Measurements from ENCODE around the gene PIAS4.

PIAS4 gene

GRCh38 chr19:4043401-4043800 lies 35.9 kb downstream of the PIAS4 start:
- DNase-seq: no peak

GRCh38 chr19:4043966-4044715 lies 36.6 kb downstream of the PIAS4 start:
- DNase-seq: no peak

DNA sequence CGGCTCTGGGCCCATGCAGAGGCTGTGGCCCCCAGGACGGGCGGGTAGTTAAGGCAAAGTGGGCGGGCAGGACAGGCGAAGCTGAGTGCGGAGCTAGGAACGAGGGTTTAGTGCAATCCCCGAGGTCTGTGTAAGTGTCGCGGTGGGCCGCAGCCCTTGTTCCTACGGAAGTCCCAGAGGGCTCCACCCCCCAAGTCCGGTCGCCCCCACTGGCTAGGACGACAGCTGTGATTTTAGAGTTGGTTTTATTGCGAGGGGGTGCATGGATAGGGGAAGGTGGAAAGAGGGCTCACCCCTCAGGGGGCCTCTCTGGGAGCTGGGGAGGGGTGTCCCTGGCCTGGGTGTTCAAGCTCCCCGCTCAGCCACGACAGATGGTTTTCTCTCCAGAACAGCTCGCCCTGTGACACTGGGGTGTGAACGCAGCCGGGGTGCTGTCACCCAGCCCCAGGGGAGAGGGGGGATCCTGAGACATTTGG lies 37.5 kb downstream of the PIAS4 start:
- no peak for DNase-seq

- DNase-seq: no peak
Observed at GRCh38 chr19:4045597-4046361, 38.2 kb downstream of the PIAS4 start.

GRCh38 chr19:4046362-4046691 lies 38.8 kb downstream of the PIAS4 start:
- no peak for DNase-seq

DNA sequence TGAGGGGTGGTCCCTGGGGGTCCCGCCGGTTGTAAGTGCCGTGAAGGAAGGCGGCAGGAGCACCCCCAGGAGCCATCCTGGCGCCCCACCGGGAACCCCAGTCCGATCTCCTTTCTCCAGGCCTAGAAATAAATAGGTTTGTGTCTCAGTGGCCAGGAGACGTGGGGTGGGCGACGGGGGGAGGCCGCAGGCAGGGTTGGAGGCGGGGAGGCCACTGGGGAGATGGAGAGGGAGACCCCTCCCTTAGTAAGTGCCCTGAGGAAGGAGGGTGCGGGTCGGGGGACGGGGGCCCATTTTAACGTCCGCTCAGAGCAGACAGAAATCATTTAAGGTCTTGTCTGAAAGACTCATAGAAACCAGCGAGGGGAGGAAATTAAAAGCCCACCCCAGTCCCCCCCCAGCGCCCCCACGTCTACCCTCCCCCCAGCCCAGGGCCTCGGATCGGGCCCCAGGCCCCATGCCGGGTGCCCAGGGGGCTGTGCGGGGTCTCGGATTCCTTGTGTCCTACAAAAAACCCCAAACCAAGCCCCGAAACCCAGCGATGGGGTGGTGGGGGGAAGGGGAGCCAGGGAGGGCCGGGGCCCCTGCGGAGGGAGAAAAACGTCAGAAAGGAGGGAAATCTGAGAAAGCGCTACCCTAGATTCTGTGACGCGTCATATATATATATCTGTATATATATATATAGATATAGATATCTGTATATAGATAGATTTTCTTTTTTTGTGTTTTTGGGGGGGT lies 39.6 kb downstream of the PIAS4 start:
- no peak for DNase-seq

DNA sequence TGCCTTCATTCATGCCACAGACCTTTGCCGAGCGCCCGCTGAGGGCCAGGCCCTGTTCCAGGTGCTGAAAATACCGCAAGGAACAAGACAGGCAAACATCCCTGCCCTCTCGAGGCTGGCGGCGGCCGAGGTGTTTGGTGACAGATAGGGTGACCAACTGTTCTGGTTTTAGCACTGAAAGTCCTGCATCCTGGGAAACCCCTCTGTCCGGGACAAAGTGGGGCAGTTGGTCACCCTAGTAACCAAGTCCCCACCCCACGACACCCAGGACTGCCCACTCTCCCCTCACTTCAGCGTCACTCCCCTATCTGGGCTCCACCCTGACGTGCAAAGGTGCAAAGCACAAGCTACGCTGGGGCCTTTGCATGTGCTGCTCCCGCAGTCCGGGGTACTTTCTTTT lies 41.9 kb downstream of the PIAS4 start:
- no peak for DNase-seq

GRCh38 chr19:4051175-4052101 lies 43.9 kb downstream of the PIAS4 start:
- DNase-seq: peak; percentile 43

GRCh38 chr19:4052114-4052992 lies 44.8 kb downstream of the PIAS4 start:
- no peak for DNase-seq

DNA sequence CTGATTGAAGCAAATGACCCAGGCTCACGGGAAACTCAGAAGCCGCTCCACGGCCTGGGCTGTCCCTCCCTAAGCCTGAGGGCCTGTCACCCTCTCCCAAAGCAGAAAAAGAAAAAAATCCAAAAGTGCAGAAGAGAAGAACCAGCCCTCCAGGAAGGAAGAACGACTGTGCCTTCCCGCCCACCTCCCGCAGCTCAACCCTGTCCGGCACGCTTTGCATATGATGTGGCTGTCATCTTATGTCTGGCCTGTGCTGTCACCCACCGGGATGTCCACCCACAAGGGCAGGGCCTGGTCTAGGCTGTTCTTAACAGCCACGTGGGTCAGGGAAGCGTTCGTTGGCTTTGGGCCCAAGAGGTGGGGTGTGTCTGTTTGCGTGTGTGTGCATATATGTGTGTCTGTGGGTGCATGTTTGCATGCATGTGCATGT lies 45.5 kb downstream of the PIAS4 start:
- DNase-seq: no peak

DNA sequence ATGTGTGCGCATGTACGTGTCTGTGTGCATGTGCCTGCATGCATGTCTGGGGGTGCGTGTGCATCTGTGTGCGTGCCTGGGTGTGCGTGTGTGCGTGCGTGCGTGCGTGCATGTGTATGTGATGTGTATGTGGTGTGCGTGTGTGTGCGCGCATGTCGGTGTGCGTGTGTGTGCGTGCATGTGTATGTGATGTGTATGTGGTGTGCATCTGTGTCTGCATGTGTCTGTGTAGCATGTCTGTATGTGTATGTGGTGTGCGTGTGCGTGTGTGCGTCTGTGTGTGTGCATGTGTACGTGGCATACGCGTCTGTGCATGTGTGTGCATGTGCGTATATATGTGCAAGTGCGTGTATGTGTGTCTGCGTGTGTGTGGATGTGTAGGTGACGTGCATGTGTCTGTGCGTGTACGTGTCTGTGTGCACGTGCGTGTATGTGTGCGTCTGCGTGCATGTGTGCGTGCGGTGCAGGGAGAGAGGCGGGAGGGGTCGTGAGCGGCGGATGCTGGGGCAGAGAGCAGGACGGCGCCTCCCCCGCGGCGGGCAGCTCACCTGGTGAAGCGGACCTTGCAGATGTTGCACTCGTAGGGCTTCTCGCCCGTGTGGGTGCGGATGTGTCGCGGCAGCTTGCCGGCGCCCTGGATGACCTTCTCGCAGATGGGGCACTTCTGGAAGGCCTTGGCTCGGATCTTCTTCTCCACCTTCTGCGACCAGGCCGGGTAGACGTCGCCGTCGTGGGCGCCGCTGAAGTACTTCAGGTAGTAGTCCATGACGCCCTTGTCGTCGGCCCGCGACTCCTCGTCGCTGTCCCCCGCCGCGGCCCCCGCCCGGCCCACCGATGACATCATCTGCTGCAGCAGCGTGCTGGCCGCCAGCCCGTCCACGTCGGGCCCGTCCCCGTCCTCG lies 46.1 kb downstream of the PIAS4 start:
- DNase-seq: no peak

DNA sequence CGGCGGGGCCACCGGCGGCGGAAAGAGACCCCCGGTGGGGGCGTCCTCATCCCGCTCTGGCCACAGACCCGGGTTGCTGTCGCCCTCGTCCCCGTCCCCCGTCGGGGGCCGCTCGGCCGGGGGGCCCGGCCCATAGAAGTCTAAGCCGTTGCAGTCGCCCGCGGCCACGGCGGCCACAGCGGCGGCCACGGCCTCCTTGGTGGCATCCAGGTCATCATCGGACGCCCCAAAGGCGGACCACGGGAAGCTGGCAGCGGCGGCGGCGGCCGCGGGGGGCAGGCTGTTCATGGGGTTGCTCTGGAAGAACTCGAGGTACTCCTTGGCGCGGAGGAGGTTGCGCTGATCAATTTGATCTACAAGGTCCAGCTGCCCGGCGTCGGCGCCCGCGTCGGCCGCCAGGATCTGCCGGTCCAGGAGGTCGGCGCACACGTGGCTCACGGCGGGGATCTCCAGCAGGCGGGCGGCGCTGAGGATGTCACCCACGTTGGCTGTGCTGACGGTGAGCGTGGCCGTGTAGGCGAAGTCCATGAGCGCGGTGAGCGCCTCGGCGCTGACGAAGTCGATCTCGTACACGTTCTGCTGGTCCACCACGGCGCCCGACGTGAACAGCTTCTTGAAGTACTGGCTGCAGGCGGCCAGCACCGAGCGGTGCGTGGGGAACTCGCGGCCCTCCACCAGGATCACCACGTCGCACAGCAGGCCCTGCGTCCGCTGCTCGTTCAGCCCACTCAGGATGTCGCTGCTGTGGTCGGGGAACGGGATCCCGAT lies 47.1 kb downstream of the PIAS4 start:
- no peak for DNase-seq

- DNase-seq: no peak
Observed at GRCh38 chr19:4055209-4055552, 47.6 kb downstream of the PIAS4 start.

DNA sequence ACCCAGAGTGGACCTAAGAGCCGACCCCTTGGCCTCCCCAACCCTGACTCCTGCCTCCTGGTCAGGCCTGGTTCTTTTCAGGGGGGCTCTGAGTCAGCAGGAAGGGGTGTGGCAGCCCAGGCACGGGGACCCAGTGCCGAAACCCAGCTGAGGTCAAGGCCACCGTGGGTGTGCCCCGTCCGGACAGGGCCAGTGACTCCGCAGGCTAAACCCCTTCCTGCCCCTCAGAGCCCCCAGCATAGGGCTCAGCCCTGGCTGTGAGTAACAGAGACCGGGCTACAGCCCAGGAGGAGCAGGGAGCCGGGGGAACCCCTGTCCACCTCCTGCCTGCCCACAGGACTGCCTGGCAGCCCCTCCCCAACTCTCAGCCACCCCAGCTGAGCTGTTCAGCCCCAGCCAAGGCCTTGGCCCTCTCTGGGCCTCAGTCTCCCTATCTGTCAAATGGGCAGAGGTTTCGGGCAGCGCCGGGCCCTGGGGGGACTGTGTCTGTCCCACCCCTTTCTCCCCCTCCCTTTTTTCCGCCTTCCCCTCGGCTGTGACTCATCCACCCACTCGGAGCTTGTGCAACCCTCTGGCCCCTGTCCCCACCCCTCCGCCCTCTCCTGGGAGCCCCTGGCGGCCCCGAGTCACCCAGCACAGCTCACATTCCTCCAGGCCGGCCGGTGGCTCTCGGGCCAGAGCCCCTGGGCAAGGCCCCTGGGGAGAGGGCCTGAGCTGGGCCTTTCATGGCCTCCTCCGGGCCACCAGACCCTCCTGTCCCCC lies 50.6 kb downstream of the PIAS4 start:
- peak; percentile 74 for DNase-seq

DNA sequence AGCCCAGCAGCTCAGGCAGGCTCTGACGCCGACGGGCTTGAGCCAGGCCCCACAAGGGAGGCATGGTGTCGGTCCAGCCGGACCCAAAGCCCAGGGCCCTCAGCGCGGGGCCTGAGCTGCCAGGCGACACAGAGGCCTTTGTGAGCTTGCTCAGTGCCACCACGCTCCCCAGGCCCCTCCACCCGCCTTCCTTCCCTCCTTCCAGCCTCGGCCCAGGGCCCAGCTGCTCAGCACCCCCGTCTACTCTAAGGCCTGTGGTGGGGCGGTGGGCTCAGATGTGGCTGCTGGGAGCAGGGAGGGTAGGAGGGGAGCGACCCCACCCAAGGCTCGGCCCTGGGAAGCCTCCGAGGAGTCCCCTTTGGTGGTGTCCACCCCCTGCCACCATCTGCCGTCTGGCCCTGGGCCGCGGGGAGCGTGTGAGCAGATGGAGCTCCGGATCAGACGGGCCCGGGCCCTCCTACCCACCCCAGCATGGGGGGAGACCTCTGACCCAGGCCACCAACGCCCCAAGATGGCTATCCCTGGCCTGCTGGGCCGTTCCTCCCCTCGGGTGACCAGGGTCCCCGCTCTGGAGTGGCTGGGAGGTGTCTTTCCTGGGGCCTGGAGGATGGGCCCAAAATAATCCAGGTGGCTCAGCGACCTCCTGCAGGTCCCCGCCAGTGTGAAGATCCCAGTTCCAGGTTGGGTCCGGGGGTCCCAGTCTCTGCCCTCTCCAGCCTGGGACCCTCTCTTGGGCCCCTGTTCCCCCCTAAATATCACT lies 51.3 kb downstream of the PIAS4 start:
- no peak for DNase-seq

DNA sequence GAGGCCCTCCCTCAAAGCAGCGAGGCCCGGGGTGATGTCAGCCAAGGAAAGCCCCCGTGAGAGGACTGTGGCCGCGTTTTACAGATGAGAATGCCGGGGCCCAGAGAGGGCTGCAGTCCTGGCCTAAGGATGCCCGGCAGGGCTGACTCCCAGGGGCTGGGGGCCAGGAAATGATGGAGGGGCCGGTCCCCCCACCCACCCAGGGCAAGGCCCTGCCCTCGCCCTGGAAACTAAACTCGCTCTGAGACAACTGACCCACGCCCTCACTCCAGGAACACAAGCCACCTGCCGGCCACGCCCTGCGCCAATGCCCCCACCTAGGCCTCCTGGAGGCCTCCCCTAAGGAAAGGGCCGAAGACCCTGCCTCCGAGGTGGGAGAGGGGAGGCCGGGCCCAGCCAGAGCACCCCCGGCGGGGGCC lies 51.9 kb downstream of the PIAS4 start:
- no peak for DNase-seq

DNA sequence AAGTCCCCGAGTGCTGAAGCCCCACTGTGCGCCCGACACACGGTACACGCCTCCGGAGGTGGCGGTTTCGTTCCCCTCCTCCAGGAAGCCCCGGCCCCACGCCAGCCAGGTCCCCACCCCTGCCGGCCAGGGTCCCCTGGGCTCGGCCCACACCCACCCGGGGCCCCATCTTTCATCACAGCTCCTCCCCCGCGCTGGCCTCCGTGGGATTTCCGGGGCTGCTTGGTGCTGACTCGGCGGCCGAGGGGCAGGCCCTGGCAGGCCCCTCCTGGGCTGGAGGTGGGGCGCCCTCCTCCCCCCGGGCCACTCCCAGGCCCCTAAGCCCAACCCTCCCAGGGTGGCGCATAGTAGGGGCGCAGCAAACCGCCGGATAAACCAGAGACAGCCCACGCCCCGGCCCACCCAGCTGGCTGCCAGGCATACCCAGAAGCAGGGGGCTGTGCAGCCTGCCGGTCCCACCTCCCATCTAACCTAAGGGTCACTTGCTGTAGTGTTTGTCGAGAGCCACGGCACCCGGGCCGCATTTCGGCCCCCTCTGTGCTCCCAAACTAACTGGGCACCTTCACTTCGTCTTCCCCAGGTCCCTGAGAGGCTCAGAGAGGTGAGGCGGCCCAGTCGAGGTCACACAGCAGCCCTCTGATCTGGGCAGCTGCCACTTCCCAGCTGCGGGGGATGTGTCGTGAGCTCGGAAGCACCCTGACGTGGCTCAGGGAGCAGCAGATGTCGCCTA lies 52.5 kb downstream of the PIAS4 start:
- no peak for DNase-seq

All from fibroblast of skin of right quadriceps (primary cell).